K562 (cell line): ENCODE results near the gene HPCAL1. TPM values are rescaled to one million over a fixed set of nuclear protein-coding genes. Genes with fewer than 3 reads are reported as not detected.

ENCODE experiments used
- CBFA2T2 ChIP-seq: fragments of 450-650 bp; conservative IDR thresholded peaks from 2 replicates; pipeline ENCODE4 v1.6.1; 2017; ENCODE audit warnings: mild to moderate bottlenecking
- CBX2 ChIP-seq: fragments of 200-600 bp; sonication (generic); IDR thresholded peaks from one replicate; pipeline ENCODE4 v1.6.1; 2012; ENCODE audit warnings: mild to moderate bottlenecking, low read length, inconsistent platforms; ENCODE audit not compliant: insufficient read depth, poor library complexity, severe bottlenecking
- ETV6 ChIP-seq, 3 experiments: fragments of 150-350 bp in 1 of 3; sonication (generic) in 1 of 3; formaldehyde crosslinking in 1 of 3; IDR thresholded peaks; 2 replicates each; pipeline versions ENCODE4 v1.6.1 to v1.8.0; 2014 to 2022; ENCODE audit warnings: borderline replicate concordance in 2 of 3, low read depth in 2 of 3, antibody characterized with exemption in 1 of 3, low read length in 1 of 3, mild to moderate bottlenecking in 1 of 3, missing genetic modification reagents in 1 of 3
- FOXA1 ChIP-seq: fragments of 450-650 bp; IDR thresholded peaks from 2 replicates; pipeline ENCODE4 v1.6.1; 2016; ENCODE audit warnings: mild to moderate bottlenecking, borderline replicate concordance
- HNRNPUL1 ChIP-seq: fragments of 200-400 bp; formaldehyde crosslinking; IDR thresholded peaks from 2 replicates; pipeline ENCODE4 v1.6.1; 2017; ENCODE audit warnings: low read length
- MEF2D ChIP-seq: conservative IDR thresholded peaks from 2 replicates; pipeline ENCODE4 v1.6.1; 2016; ENCODE audit warnings: low read depth, missing genetic modification characterization, missing compliant biosample characterization
- NFE2 ChIP-seq: IDR thresholded peaks from 2 replicates; pipeline ENCODE4 v1.6.1; 2014; ENCODE audit warnings: antibody characterized with exemption, low read depth
- NFE2L1 ChIP-seq: fragments of 450-650 bp; IDR thresholded peaks from 2 replicates; pipeline ENCODE4 v1.6.1; 2016; ENCODE audit warnings: missing genetic modification characterization, low read depth, mild to moderate bottlenecking, missing compliant biosample characterization, moderate library complexity, borderline replicate concordance
- POLR3G ChIP-seq: IDR thresholded peaks from 2 replicates; pipeline ENCODE4 v1.6.1; 2011; ENCODE audit not compliant: insufficient read length, insufficient replicate concordance; ENCODE audit errors: extremely low read depth
- SRSF7 ChIP-seq: fragments of 200-400 bp; formaldehyde crosslinking; optimal IDR thresholded peaks from 2 replicates; pipeline ENCODE3; 2017; ENCODE audit warnings: mild to moderate bottlenecking, low read depth, low read length
- ZKSCAN3 ChIP-seq: fragments of 250-450 bp; sonication (Bioruptor Pico); IDR thresholded peaks from 2 replicates; pipeline ENCODE4 v1.4.0; 2020
- ZNF224 ChIP-seq: sonication (generic); formaldehyde crosslinking; IDR thresholded peaks from 2 replicates; pipeline ENCODE4 v1.8.0; 2022; ENCODE audit warnings: mild to moderate bottlenecking, missing genetic modification reagents
- ZNF445 ChIP-seq: fragments of 250-450 bp; sonication (Bioruptor Pico); IDR thresholded peaks from 2 replicates; pipeline ENCODE4 v1.4.0; 2020; ENCODE audit warnings: low read depth, mild to moderate bottlenecking, moderate library complexity
- ZNF695 ChIP-seq: fragments of 450-650 bp; formaldehyde crosslinking; IDR thresholded peaks from 2 replicates; pipeline ENCODE4 v1.4.0; 2020; ENCODE audit warnings: mild to moderate bottlenecking, moderate library complexity
- ZNF79 ChIP-seq: fragments of 250-450 bp; sonication (Bioruptor Pico); IDR thresholded peaks from 2 replicates; pipeline ENCODE4 v1.4.0; 2020; ENCODE audit warnings: low read depth, mild to moderate bottlenecking, moderate library complexity
- polyA plus RNA-seq, 8 experiments: library from polyadenylated mRNA; depleted of rRNA in 4 of 8; stranded (reverse) in 5 of 8; unstranded in 3 of 8; fragments of >200 nt; fragmentation: Nextera tagmentation in 2 of 8; fragmentation: Illumina TruSeq in 1 of 8; extraction: Ambion mirVana in 2 of 8; extraction: Trizol in 1 of 8; gene quantifications; 2 replicates each; pipeline versions ENCODE4 v1.2.1 to v1.2.3, GENCODE V29; 2011 to 2014; ENCODE audit warnings: inconsistent platforms in 1 of 8, missing spikeins in 1 of 8
- total RNA-seq, 7 experiments: library from RNA; depleted of rRNA in 6 of 7; stranded (reverse); fragments of >200 nt in 6 of 7; fragmentation: Illumina TruSeq in 2 of 7; extraction: Trizol in 2 of 7; gene quantifications; 2 replicates each; pipeline versions ENCODE4 v1.2.1 to v1.2.3, GENCODE V29; 2011 to 2021; ENCODE audit warnings: low replicate concordance in 1 of 7
- TF ChIP-seq, protein P1 (sequence below), 2 experiments: fragments of 450-650 bp; IDR thresholded peaks; 2 replicates each; pipeline ENCODE4 v1.6.1; 2018; ENCODE audit warnings: mild to moderate bottlenecking in 2 of 2, low read depth in 1 of 2; ENCODE audit not compliant: partially characterized antibody in 2 of 2
- TF ChIP-seq, protein P2 (sequence below): fragments of 250-450 bp; sonication (Bioruptor Pico); IDR thresholded peaks from 2 replicates; pipeline ENCODE4 v1.5.0; 2021
- TF ChIP-seq, protein P3 (sequence below): sonication (generic); formaldehyde crosslinking; IDR thresholded peaks from 2 replicates; pipeline ENCODE4 v1.8.0; 2022; ENCODE audit warnings: mild to moderate bottlenecking, missing genetic modification reagents
- TF ChIP-seq, protein P4 (sequence below): fragments of 250-450 bp; sonication (Bioruptor Pico); IDR thresholded peaks from 2 replicates; pipeline ENCODE4 v1.8.0; 2022; ENCODE audit warnings: moderate library complexity, mild to moderate bottlenecking, inconsistent platforms

The HPCAL1 gene
- total and polyA plus RNA-seq, 9 of the 15 experiments (the other 6 are each of a cell fraction or from before 2014, with no cell fraction given), result 2.7 to 65.5 (median 23.9) TPM

DNA sequence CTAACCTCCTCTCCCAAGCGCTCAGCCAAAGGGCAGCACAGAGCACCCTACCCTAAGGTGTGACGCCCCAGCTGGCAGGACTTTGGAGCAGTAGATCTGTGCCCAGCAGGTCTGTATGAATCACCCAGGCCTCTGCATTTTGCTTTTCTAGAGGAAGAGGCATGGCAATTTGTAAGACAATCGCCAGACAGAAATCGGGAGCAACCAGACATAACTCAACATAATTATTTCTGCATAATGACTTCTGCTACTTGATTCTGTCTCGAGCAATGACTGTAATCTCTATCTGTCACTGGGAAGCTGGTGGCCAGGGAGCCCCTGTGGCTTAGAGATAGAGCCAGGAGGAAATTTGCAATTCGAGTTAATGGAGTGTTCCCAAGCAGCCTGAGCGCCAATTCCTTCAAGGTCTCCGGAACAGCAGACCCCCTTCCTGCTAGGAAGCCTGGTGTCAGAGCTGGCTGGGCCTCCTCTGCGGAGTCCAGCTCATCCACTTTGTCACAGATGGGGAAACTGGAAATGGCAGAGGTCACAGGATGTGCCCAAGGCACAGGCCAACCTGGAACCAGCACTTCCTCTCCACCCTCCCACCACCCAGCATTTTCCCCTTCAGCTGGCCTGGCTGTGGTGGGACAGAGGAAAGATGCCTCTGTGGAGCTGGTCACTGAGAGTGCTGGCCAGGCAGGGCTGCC is 90.4 kb downstream of the HPCAL1 start (continued):
- no peak for TF ChIP-seq CBX2
- TF ChIP-seq, protein P1, sequence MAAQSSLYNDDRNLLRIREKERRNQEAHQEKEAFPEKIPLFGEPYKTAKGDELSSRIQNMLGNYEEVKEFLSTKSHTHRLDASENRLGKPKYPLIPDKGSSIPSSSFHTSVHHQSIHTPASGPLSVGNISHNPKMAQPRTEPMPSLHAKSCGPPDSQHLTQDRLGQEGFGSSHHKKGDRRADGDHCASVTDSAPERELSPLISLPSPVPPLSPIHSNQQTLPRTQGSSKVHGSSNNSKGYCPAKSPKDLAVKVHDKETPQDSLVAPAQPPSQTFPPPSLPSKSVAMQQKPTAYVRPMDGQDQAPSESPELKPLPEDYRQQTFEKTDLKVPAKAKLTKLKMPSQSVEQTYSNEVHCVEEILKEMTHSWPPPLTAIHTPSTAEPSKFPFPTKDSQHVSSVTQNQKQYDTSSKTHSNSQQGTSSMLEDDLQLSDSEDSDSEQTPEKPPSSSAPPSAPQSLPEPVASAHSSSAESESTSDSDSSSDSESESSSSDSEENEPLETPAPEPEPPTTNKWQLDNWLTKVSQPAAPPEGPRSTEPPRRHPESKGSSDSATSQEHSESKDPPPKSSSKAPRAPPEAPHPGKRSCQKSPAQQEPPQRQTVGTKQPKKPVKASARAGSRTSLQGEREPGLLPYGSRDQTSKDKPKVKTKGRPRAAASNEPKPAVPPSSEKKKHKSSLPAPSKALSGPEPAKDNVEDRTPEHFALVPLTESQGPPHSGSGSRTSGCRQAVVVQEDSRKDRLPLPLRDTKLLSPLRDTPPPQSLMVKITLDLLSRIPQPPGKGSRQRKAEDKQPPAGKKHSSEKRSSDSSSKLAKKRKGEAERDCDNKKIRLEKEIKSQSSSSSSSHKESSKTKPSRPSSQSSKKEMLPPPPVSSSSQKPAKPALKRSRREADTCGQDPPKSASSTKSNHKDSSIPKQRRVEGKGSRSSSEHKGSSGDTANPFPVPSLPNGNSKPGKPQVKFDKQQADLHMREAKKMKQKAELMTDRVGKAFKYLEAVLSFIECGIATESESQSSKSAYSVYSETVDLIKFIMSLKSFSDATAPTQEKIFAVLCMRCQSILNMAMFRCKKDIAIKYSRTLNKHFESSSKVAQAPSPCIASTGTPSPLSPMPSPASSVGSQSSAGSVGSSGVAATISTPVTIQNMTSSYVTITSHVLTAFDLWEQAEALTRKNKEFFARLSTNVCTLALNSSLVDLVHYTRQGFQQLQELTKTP (IDR thresholded peaks at IDR 0.05; ENCODE audit: low read depth in 1 of 2, partially characterized antibody in 2 of 2), result no peak
- TF ChIP-seq, protein P2, sequence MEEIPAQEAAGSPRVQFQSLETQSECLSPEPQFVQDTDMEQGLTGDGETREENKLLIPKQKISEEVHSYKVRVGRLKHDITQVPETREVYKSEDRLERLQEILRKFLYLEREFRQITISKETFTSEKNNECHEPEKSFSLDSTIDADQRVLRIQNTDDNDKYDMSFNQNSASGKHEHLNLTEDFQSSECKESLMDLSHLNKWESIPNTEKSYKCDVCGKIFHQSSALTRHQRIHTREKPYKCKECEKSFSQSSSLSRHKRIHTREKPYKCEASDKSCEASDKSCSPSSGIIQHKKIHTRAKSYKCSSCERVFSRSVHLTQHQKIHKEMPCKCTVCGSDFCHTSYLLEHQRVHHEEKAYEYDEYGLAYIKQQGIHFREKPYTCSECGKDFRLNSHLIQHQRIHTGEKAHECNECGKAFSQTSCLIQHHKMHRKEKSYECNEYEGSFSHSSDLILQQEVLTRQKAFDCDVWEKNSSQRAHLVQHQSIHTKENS (CRISPR knock-in tag), result no peak
- no peak for TF ChIP-seq ZNF695 (CRISPR knock-in tag)
- no peak for TF ChIP-seq ZKSCAN3
- TF ChIP-seq NFE2L1 (tag), result no peak
- no peak for TF ChIP-seq HNRNPUL1
- TF ChIP-seq, protein P3, sequence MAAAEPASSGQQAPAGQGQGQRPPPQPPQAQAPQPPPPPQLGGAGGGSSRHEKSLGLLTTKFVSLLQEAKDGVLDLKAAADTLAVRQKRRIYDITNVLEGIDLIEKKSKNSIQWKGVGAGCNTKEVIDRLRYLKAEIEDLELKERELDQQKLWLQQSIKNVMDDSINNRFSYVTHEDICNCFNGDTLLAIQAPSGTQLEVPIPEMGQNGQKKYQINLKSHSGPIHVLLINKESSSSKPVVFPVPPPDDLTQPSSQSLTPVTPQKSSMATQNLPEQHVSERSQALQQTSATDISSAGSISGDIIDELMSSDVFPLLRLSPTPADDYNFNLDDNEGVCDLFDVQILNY (CRISPR knock-in tag), result no peak
- peak; percentile 23; the same call in 1 of the 2 replicates for TF ChIP-seq NFE2
- TF ChIP-seq ZNF445 (CRISPR knock-in tag), result no peak
- no peak for TF ChIP-seq MEF2D
- no peak for TF ChIP-seq ZNF79 (CRISPR knock-in tag)
- TF ChIP-seq, protein P4, sequence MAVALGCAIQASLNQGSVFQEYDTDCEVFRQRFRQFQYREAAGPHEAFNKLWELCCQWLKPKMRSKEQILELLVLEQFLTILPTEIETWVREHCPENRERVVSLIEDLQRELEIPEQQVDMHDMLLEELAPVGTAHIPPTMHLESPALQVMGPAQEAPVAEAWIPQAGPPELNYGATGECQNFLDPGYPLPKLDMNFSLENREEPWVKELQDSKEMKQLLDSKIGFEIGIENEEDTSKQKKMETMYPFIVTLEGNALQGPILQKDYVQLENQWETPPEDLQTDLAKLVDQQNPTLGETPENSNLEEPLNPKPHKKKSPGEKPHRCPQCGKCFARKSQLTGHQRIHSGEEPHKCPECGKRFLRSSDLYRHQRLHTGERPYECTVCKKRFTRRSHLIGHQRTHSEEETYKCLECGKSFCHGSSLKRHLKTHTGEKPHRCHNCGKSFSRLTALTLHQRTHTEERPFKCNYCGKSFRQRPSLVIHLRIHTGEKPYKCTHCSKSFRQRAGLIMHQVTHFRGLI (CRISPR knock-in tag), result no peak
- TF ChIP-seq CBFA2T2, result peak; percentile 95
- no peak for TF ChIP-seq SRSF7
- TF ChIP-seq ZNF224 (CRISPR knock-in tag), result no peak
- TF ChIP-seq FOXA1, result no peak
- TF ChIP-seq POLR3G, result no peak
- TF ChIP-seq ETV6 (IDR thresholded peaks at IDR 0.05; ENCODE audit: borderline replicate concordance in 1 of 2, low read depth in 2 of 2, low read length in 1 of 2), result no peak
- no peak for TF ChIP-seq ETV6 (CRISPR knock-in tag; IDR thresholded peaks at IDR 0.05; ENCODE audit: borderline replicate concordance)
